Activated T-cell treated with anti-CD3 and anti-CD28 coated beads, Interleukin-2, amount 50 U/mL, for 24 hours (primary cell): ENCODE data around the gene ABI3BP.

Source experiments
- DNase-seq: peaks from one replicate; pipeline ENCODE4 v3.0.0-alpha.2; 2020
- H3K27ac Mint-ChIP-seq: 2 replicates; pipeline ENCODE4 v1.8.0; 2020; ENCODE audit warnings: mild to moderate bottlenecking, mixed read lengths
- H3K27me3 Mint-ChIP-seq: 2 replicates; pipeline ENCODE4 v1.8.0; 2020; ENCODE audit warnings: mixed read lengths
- H3K36me3 Mint-ChIP-seq: 2 replicates; pipeline ENCODE4 v1.8.0; 2020; ENCODE audit warnings: low read depth, mixed read lengths
- H3K4me1 Mint-ChIP-seq: 2 replicates; pipeline ENCODE4 v1.8.0; 2020; ENCODE audit warnings: low read depth, mixed read lengths
- H3K4me3 Mint-ChIP-seq: 2 replicates; pipeline ENCODE4 v1.8.0; 2020; ENCODE audit warnings: mild to moderate bottlenecking, moderate library complexity, mixed read lengths
- H3K9me3 Mint-ChIP-seq: 2 replicates; pipeline ENCODE4 v1.8.0; 2020; ENCODE audit warnings: mixed read lengths

The ABI3BP gene

DNA sequence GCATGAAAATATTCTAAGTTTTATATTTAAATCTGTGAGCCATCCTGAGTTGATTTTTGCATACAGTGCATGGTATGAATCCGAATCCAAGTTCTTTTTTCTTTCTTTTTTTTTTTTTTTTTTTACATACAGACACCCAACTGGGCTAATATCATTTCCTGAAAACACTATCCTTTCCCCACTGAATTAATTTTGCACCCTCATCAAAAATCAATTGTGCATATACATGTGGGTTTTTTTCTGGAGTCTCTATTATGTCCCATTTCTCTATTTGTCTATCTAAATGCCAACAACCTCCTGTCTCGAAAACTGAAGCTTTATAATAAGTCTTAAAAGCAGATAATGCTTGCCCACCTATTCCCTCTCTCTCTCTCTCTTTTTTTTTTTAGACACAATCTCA lies 5.9 kb upstream of the ABI3BP start:
- Mint-ChIP-seq H3K4me3 (no peak overlapping the region), H3K27me3 (peaks cover 23% of the 10 kb centered on the region), H3K27ac (no peak overlapping the region), H3K9me3 (peaks cover 4% of the 10 kb centered on the region), H3K4me1 (no peaks in the 10 kb centered on the region), H3K36me3 (no peaks in the 10 kb centered on the region)
- no peak for DNase-seq

DNA sequence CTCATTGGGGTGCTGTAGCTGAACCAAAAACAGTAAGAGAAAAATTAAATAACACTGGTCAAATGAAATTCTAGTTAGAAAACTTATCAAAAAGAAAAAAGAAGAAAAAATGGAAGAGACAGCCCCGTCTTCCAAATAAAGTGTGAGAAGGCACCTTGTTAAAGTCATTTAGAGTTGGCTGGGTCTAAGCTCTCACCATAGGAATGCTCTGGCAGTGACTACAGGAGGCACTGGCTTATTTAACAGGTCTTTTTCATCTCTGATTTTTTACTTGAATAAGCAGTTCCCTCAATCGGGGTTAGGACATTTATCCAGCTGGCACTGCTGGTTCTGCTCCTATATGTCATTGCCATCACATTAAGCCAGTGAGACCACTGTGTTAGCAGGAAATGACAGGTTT lies 1.6 kb upstream of the ABI3BP start:
- peaks cover 34% of the 10 kb centered on the region for H3K27me3 Mint-ChIP-seq
- DNase-seq = no peak
- peaks cover 7% of the 10 kb centered on the region for H3K4me1 Mint-ChIP-seq
- H3K27ac Mint-ChIP-seq = no peak overlapping the region
- no peak overlapping the region for H3K4me3 Mint-ChIP-seq
- no peaks in the 10 kb centered on the region for H3K36me3 Mint-ChIP-seq
- no peaks in the 10 kb centered on the region for H3K9me3 Mint-ChIP-seq

DNA sequence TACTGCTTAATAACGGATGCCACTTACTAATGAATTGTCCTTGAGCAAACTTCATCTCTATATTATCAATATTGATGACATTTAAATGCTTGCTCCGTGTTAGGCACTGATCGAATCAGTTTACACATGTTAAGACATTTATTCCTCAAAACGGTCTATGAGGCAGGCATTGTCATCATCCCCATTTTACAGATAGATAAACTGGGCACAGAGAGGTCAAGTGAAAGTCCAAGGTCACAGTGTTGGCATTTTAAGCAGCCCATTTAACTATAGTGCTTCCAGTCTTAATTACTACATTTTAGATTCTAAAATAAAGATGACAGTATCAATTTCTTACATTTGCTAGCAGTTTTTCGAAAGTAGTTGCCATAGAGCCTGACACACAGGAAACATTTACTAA lies 966 bp upstream of the ABI3BP start:
- no peak overlapping the region for H3K27ac Mint-ChIP-seq
- no peaks in the 10 kb centered on the region for H3K36me3 Mint-ChIP-seq
- H3K4me1 Mint-ChIP-seq = peaks cover 7% of the 10 kb centered on the region
- no peak overlapping the region for H3K4me3 Mint-ChIP-seq
- DNase-seq = no peak
- peaks cover 34% of the 10 kb centered on the region for H3K27me3 Mint-ChIP-seq
- no peaks in the 10 kb centered on the region for H3K9me3 Mint-ChIP-seq

DNA sequence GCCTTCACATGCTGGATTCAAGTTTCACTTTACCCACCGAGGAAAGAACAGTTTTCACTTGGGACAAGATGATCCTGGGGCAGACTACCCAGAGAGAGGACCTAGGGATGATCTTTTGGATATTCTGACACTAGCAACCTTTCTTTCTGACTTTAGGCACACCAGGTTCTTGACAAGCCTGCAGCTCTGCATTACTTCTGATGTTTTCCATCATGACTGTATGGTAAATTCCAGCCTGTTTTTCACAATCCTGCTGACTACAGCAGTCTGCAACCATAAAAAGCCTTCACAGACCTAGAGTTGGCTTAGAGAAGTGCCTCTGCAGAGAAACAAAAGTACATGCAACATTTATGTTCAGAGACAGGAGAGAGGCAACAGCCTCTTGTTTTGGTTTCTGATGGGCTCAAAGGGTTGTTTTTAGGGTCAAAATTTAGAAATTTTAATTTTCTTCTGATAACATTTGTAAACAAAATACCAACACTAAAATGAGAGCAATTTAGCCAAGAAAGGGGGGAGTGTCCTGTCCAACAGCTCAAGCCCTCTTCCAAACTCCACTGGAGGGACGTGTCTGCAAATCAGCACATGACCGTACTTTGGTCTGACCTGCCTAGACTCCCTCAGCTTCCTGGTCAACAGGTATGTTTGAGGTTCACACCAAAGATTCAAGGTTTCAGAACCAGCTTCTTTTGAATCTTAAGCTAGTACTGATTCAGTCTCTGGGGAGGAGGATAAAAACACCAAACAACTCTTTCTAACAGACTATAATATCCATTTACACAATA lies 799 bp downstream of the ABI3BP start:
- no peaks in the 10 kb centered on the region for H3K36me3 Mint-ChIP-seq
- peaks cover 7% of the 10 kb centered on the region for H3K4me1 Mint-ChIP-seq
- no peak overlapping the region for H3K4me3 Mint-ChIP-seq
- no peak overlapping the region for H3K27ac Mint-ChIP-seq
- DNase-seq = no peak
- peaks cover 34% of the 10 kb centered on the region for H3K27me3 Mint-ChIP-seq
- no peaks in the 10 kb centered on the region for H3K9me3 Mint-ChIP-seq

DNA sequence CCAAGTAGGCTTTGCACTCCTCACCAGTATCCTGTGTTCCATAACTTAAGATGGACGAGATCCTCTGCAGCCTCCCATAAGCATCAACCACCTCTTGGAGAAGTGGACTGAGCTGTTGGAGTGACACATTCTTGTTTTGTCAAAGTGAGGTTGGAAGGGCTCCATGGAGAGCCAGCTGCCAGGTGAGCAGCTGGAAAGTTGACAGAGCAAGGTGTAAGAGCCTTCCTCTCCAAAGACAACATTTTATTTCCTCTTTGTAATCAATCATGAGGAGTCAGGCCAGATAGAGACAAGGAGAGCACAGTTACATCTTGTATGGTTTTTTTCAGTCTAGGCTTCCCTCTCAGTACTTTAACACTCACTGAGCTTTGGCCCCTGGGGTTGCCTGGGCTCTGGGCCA lies 5.1 kb downstream of the ABI3BP start:
- Mint-ChIP-seq H3K36me3 (no peaks in the 10 kb centered on the region), H3K27ac (no peak overlapping the region), H3K4me3 (no peak overlapping the region), H3K4me1 (peaks cover 4% of the 10 kb centered on the region), H3K9me3 (no peaks in the 10 kb centered on the region), H3K27me3 (peaks cover 14% of the 10 kb centered on the region)
- no peak for DNase-seq

DNA sequence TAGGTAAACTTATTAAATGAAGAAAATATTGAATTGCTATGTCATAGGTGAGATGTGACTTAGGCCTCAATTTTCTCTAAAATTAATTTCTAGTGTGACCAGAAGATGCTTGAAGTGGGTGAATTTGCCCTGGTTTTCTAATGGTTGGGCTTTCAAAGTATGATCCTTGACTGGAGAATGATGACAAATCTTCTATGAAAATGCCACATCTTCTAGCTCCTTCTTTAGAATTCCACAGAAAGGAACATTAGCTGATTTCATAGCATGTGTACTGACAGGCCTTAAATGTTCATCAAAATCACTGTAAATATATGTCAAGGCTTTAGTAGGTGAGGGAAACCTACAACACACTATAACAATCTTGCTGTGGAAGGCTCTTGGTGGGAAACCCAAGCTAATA lies 8.9 kb downstream of the ABI3BP start:
- Mint-ChIP-seq H3K36me3 (no peaks in the 10 kb centered on the region), H3K4me3 (no peak overlapping the region), H3K4me1 (no peaks in the 10 kb centered on the region), H3K9me3 (no peaks in the 10 kb centered on the region), H3K27me3 (peaks cover 4% of the 10 kb centered on the region), H3K27ac (no peak overlapping the region)
- DNase-seq = no peak

DNA sequence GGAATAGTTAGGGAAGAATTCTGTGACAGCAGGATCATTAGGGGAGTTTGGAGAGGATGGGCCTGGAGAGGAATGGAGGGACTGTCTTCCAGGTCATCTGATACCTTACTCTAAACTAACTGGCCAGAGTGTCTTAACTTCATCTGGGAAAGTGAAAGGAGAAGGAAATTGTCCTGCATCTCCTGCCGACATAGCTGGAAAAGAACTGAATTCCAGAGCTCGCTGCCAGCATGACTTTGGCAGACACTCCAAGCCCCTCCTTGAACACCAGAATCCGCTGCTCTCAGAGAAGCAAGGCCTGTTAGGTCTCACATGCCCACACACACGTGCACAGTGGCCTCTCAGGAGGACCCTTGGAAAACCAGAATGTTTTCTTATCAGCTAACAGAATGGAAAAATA lies 10.5 kb downstream of the ABI3BP start:
- Mint-ChIP-seq H3K9me3 (no peaks in the 10 kb centered on the region), H3K27me3 (peaks cover 4% of the 10 kb centered on the region), H3K36me3 (no peaks in the 10 kb centered on the region), H3K4me1 (no peaks in the 10 kb centered on the region), H3K27ac (no peak overlapping the region), H3K4me3 (no peak overlapping the region)
- DNase-seq = no peak

DNA sequence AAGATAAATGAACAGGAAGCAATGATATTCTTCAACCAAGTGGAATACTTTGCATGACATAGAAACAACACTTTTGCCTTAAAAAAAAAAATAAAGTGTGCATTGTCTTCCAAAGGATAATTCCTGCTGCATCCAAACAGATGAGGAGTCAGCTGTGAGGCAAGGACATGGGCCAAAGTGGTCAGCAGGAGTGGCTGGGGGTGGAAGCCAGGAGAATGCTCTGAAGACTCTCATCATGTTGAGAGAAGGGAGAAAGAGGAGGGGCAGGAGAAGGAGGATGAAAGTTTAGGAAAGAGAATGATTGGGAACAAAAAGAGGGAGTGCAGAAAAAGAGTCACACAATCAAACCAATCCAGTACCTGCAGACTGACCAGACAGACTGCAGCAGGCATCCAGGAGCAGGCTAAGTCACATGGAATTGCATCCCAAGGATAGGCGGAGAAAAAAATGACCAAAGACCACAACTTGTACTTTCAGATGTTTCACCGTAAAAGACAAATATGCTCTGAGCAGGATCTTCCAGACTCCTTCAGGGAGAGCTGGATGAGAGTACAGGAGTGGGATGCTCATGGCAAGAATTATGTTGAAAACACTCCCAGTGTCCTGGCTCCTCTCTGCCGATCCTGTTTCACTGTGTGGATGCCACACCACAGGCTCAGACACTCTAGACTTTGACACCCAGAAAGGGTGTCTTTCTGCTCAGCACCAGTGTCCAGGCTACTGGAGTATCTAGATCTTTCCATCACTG lies 11.9 kb downstream of the ABI3BP start:
- DNase-seq = no peak
- peaks cover 4% of the 10 kb centered on the region for H3K27me3 Mint-ChIP-seq
- H3K36me3 Mint-ChIP-seq = no peaks in the 10 kb centered on the region
- H3K27ac Mint-ChIP-seq = no peak overlapping the region
- no peaks in the 10 kb centered on the region for H3K4me1 Mint-ChIP-seq
- H3K4me3 Mint-ChIP-seq = no peak overlapping the region
- no peaks in the 10 kb centered on the region for H3K9me3 Mint-ChIP-seq

DNA sequence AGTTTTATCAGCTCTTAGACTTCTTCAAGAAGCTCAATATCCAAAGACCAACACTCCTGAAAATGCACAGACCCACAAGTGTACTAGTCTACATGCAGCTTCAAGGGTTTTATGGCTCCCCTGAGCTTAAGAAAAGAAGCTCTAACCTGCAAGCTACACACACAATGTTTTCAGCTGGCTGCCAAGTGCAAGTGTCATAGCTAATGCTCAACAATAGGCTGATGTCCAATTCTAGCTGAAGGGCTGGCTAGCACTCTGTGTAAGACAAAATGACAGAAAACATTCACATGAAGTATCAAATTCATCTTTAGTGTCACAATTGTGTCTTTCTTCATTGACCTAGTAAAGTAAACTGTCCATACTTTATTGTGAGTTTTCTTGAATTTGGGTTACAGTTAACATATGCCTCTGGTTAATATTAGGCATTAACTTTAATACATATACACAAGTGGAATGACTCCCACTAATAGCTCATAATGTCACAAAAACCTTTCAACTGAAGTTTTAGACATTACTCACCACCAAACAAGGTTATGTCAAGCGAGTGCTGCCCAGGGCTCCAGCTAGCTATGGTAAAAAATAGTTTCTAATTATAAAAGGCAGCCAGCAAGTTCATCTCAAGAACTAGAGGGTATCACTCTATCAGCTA lies 15.1 kb downstream of the ABI3BP start:
- Mint-ChIP-seq H3K36me3 (no peaks in the 10 kb centered on the region), H3K4me1 (no peaks in the 10 kb centered on the region), H3K4me3 (no peak overlapping the region), H3K27ac (no peak overlapping the region), H3K9me3 (no peaks in the 10 kb centered on the region), H3K27me3 (peaks cover 4% of the 10 kb centered on the region)
- DNase-seq = no peak

DNA sequence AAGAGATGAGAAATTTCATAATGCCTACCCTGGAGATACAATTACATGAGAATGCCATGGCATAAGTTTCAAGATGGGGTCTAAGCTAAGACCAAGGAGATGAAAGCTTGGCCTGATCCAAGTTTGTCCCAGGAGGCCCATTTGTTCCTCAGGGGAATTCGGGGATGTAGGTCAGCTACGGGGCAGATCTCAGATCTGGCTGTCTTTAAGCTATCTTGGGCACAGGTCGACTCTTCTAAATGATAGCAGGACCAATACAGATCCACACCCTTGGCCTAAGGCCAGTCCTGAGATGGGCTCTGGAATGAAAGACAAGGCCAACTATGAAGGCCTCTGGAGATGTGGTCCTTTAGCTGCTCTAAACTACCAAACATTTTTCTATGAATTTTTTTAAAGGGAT lies 16.6 kb downstream of the ABI3BP start:
- DNase-seq = no peak
- no peaks in the 10 kb centered on the region for H3K4me1 Mint-ChIP-seq
- H3K27me3 Mint-ChIP-seq = peaks cover 11% of the 10 kb centered on the region
- H3K27ac Mint-ChIP-seq = no peak overlapping the region
- H3K4me3 Mint-ChIP-seq = no peak overlapping the region
- H3K9me3 Mint-ChIP-seq = no peaks in the 10 kb centered on the region
- no peaks in the 10 kb centered on the region for H3K36me3 Mint-ChIP-seq

DNA sequence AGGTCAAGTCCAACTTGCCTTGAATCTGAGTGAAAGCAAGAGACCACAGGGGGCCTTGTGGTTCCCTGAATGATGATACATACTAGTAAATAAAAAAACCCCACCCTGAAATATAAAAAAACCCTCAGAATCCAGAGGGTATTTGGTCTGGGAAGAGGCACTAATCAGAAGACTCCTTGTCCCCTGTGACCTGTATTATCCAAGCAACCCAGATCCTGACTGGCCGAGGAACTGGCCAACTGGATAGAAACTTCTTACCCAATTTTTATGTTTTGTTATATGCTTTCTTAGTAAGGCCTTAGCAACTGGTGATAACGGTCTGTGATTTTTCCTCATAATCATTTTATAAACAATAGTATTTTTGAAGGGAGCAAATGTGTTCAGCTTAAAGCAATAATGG lies 17.5 kb downstream of the ABI3BP start:
- no peaks in the 10 kb centered on the region for H3K36me3 Mint-ChIP-seq
- no peak for DNase-seq
- peaks cover 14% of the 10 kb centered on the region for H3K27me3 Mint-ChIP-seq
- H3K4me1 Mint-ChIP-seq = no peaks in the 10 kb centered on the region
- no peak overlapping the region for H3K4me3 Mint-ChIP-seq
- no peak overlapping the region for H3K27ac Mint-ChIP-seq
- H3K9me3 Mint-ChIP-seq = no peaks in the 10 kb centered on the region

DNA sequence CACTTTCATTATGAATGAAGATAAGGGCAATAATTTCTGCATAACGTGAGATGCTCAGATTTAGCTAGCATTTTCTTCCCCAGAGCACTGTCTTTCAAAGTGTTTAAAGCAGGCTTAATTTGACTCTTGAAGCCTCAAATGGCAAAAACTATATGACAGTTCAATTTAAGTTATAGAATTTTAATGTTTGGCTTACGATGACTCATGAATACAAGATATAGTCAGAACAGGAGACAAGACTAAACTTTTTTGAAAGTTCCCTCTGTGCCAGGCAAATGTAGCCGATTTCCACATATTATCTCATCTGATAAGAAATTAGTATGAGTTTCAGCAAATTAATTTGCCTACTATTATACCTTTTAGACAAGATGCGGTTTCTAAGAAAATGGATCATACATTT lies 19.6 kb downstream of the ABI3BP start:
- no peak for DNase-seq
- Mint-ChIP-seq H3K9me3 (no peaks in the 10 kb centered on the region), H3K36me3 (no peaks in the 10 kb centered on the region), H3K4me3 (no peak overlapping the region), H3K27me3 (peaks cover 14% of the 10 kb centered on the region), H3K4me1 (no peaks in the 10 kb centered on the region), H3K27ac (no peak overlapping the region)

DNA sequence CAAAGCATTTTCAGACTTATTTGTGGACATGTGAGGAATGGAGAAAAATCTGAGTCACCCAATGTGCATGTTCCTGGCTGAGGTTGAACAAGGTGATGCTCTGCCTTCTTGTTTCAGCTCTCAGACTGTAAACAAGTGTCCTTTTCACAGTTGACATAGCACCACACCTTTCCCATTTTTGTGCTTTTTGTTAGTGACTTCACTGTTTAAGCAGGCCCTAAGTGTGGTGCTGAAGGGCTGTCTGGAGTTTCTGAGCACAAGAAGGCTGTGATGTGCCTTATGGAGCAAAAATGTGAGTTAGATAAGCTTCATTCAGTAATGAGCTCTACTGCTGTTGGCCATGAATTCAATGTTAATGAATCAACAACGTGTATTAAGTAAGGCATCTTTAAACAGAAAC lies 20.4 kb downstream of the ABI3BP start:
- H3K4me3 Mint-ChIP-seq = no peak overlapping the region
- H3K27ac Mint-ChIP-seq = no peak overlapping the region
- H3K4me1 Mint-ChIP-seq = no peaks in the 10 kb centered on the region
- H3K36me3 Mint-ChIP-seq = no peaks in the 10 kb centered on the region
- H3K27me3 Mint-ChIP-seq = peaks cover 14% of the 10 kb centered on the region
- DNase-seq = no peak
- no peaks in the 10 kb centered on the region for H3K9me3 Mint-ChIP-seq

DNA sequence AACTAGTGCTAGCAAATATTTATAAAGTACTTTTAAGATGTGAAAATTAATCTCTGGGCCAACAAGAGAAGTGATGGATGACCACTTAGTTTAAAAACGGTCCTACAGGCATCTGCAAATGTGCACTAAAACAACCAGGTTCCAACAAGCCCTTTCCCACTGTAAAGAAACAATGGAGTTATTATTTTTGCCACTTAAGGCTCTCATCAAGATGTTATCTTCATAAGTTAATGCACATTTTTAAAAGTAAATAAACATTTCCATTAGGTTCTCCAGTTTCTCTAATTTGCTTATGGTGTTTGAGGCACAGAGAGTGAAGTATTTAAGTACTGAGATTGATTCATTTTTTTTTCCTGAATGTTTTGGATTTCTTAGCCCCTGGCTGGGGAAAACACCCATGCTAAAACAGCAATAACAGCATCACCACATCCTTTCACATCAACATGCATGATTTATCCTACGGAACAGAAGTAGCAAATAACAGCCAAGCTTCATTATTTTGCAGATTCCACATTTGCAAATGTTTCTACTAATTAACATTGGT lies 20.8 kb downstream of the ABI3BP start:
- Mint-ChIP-seq H3K9me3 (no peaks in the 10 kb centered on the region), H3K36me3 (no peaks in the 10 kb centered on the region), H3K27me3 (peaks cover 14% of the 10 kb centered on the region), H3K4me1 (no peaks in the 10 kb centered on the region), H3K4me3 (no peak overlapping the region), H3K27ac (no peak overlapping the region)
- no peak for DNase-seq

DNA sequence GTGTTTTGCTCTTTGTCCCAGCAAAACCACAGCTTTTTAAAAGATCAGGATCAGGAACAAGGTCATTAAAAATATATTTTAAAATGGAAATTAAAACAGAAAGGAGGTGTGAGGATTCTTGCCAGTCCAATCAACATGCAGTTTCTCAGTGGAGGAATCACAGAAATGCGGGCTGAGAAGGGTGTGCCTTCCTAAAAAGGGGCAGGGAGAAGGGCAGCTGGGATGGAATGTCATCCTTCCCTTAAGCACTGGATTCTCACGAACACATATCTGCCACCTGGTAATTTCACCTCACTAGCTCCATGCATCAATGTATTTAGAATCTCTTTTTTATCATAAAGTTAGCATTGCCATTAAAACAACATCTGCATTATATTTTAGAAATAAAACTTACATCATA lies 21.4 kb downstream of the ABI3BP start:
- no peak overlapping the region for H3K4me3 Mint-ChIP-seq
- DNase-seq = no peak
- no peaks in the 10 kb centered on the region for H3K4me1 Mint-ChIP-seq
- H3K27ac Mint-ChIP-seq = no peak overlapping the region
- H3K36me3 Mint-ChIP-seq = no peaks in the 10 kb centered on the region
- H3K9me3 Mint-ChIP-seq = no peaks in the 10 kb centered on the region
- H3K27me3 Mint-ChIP-seq = peaks cover 14% of the 10 kb centered on the region
